HepG2 (cell line): Measurements from ENCODE around the gene AKR1A1. TPM values are rescaled to one million over a fixed set of nuclear protein-coding genes. Genes with fewer than 3 reads are reported as not detected.
A peak's percentile ranks its signal among the peaks of the same experiment; 100 is the strongest.

Experiments
- CREB3 ChIP-seq: sonication (generic); formaldehyde crosslinking; IDR thresholded peaks from 2 replicates; pipeline ENCODE4 v1.5.0; 2020; ENCODE audit warnings: missing genetic modification reagents
- FOXO4 ChIP-seq: sonication (generic); formaldehyde crosslinking; conservative IDR thresholded peaks from 2 replicates; pipeline ENCODE4 v1.8.1; 2023; ENCODE audit warnings: missing genetic modification reagents
- FUBP1 ChIP-seq: sonication (generic); formaldehyde crosslinking; IDR thresholded peaks from 2 replicates; pipeline ENCODE4 v1.5.1; 2020; ENCODE audit warnings: missing genetic modification reagents, mild to moderate bottlenecking, borderline replicate concordance
- IKZF5 ChIP-seq: IDR thresholded peaks from 2 replicates; pipeline ENCODE4 v1.6.1; 2018; ENCODE audit warnings: missing genetic modification reagents, mild to moderate bottlenecking, missing compliant biosample characterization
- ISL2 ChIP-seq: sonication (generic); formaldehyde crosslinking; IDR thresholded peaks from 2 replicates; pipeline ENCODE4 v1.5.0; 2020; ENCODE audit warnings: missing genetic modification reagents
- KDM3A ChIP-seq: IDR thresholded peaks from 2 replicates; pipeline ENCODE4 v1.6.1; 2018; ENCODE audit warnings: low read depth, missing compliant biosample characterization
- KMT2A ChIP-seq: sonication (generic); formaldehyde crosslinking; IDR thresholded peaks from 2 replicates; pipeline ENCODE4 v1.4.0; 2020; ENCODE audit warnings: missing genetic modification reagents
- NCOA1 ChIP-seq: sonication (generic); formaldehyde crosslinking; IDR thresholded peaks from 2 replicates; pipeline ENCODE4 v1.9.0; 2021; ENCODE audit warnings: missing genetic modification reagents
- NR2C2 ChIP-seq: sonication (generic); formaldehyde crosslinking; IDR thresholded peaks from 2 replicates; pipeline ENCODE4 v1.4.0; 2020; ENCODE audit warnings: missing genetic modification reagents, mild to moderate bottlenecking, moderate library complexity, borderline replicate concordance
- PCBP1 ChIP-seq: fragments of 200-400 bp; formaldehyde crosslinking; IDR thresholded peaks from 2 replicates; pipeline ENCODE4 v1.6.1; 2017; ENCODE audit warnings: mild to moderate bottlenecking, low read depth, low read length, borderline replicate concordance
- POLR2G ChIP-seq: fragments of 200-400 bp; formaldehyde crosslinking; IDR thresholded peaks from 2 replicates; pipeline ENCODE4 v1.6.1; 2018; ENCODE audit warnings: mild to moderate bottlenecking, low read depth, low read length, moderate library complexity
- PRDM15 ChIP-seq: sonication (generic); formaldehyde crosslinking; IDR thresholded peaks from 2 replicates; pipeline ENCODE4 v1.4.0; 2020; ENCODE audit warnings: missing genetic modification reagents
- RFXAP ChIP-seq: sonication (generic); formaldehyde crosslinking; IDR thresholded peaks from 2 replicates; pipeline ENCODE4 v1.4.0; 2020; ENCODE audit warnings: missing genetic modification reagents, borderline replicate concordance
- ZHX1 ChIP-seq: sonication (generic); formaldehyde crosslinking; IDR thresholded peaks from 2 replicates; pipeline ENCODE4 v1.8.1; 2022; ENCODE audit warnings: low read depth, mild to moderate bottlenecking, missing genetic modification reagents
- polyA plus RNA-seq, 8 experiments: library from polyadenylated mRNA; depleted of rRNA in 3 of 8; stranded (reverse) in 7 of 8; unstranded in 1 of 8; fragments of >200 nt; fragmentation: Illumina TruSeq in 4 of 8; extraction: Trizol in 4 of 8; gene quantifications; 2 replicates each; pipeline versions ENCODE4 v1.2.1 to v1.2.3, GENCODE V29; 2011 to 2016; ENCODE audit warnings: low read depth in 4 of 8, missing spikeins in 1 of 8, mixed read lengths in 1 of 8; ENCODE audit not compliant: insufficient read depth in 1 of 8
- total RNA-seq, 5 experiments: library from RNA; depleted of rRNA; stranded (reverse); fragments of >200 nt; fragmentation: Illumina TruSeq; extraction: Trizol; gene quantifications; 2 replicates each; pipeline ENCODE4 v1.2.3, GENCODE V29; 2016; ENCODE audit warnings: low read depth in 1 of 5

Gene AKR1A1
- total and polyA plus RNA-seq, 2 of the 13 experiments (the other 11 are each of a cell fraction or from before 2014, with no cell fraction given), result 181 to 217 TPM

- TF ChIP-seq KMT2A (CRISPR knock-in tag), result no peak
- TF ChIP-seq PRDM15, result no peak
- TF ChIP-seq NR2C2 (CRISPR knock-in tag), result no peak
- peak; percentile 81; the same call in 1 of the 2 replicates for TF ChIP-seq KDM3A
- TF ChIP-seq FOXO4 (CRISPR knock-in tag), result no peak
- TF ChIP-seq ZHX1, result no peak
- peak; percentile 26 for TF ChIP-seq POLR2G
- no peak for TF ChIP-seq FUBP1
- TF ChIP-seq RFXAP, result no peak
- TF ChIP-seq ISL2 (CRISPR knock-in tag), result no peak
- TF ChIP-seq CREB3 (CRISPR knock-in tag), result no peak
- TF ChIP-seq NCOA1 (CRISPR knock-in tag), result no peak
- peak; percentile 63; the same call in 1 of the 2 replicates for TF ChIP-seq IKZF5 (CRISPR knock-in tag)
- no peak for TF ChIP-seq PCBP1
These were observed 19.4 kb downstream of the AKR1A1 start (continued) for GRCh38 chr1:45569962-45570581.
